H1 (cell line): ENCODE results near the gene ABL2. TPM values are rescaled to one million over a fixed set of nuclear protein-coding genes. Genes with fewer than 3 reads are reported as not detected.

ENCODE experiments used
- CTCF ChIA-PET: fragments of 300-600 bp; sonication (Branson Sonifier 250); formaldehyde crosslinking; loops from one replicate; lab custom pipeline; 2021; ENCODE audit not compliant: partially characterized antibody; lab: Charles Lee
- POLR2A ChIA-PET: fragments of 300-600 bp; sonication (Branson Sonifier 250); formaldehyde crosslinking; loops from one replicate; lab custom pipeline; 2021; ENCODE audit warnings: inconsistent platforms; ENCODE audit not compliant: partially characterized antibody; lab: Charles Lee
- DNase-seq, 2 experiments: peaks; one replicate each; pipeline versions ENCODE4 v3.0.0 to v3.0.0-alpha.2; 2010 to 2022; ENCODE audit warnings: low spot score in 2 of 2, low read depth in 1 of 2, mixed read lengths in 1 of 2
- FAIRE-seq: peaks from 2 replicates; lab custom pipeline; 2011; peaks lifted over from hg19 to GRCh38; lab: Jason Lieb, UNC
- H2AFZ ChIP-seq: 2 replicates; pipeline ENCODE4 v1.8.1; 2012; ENCODE audit warnings: low read length, inconsistent platforms
- H2AK5ac ChIP-seq: 2 replicates; pipeline ENCODE4 v1.6.1; 2013; ENCODE audit warnings: low read depth, low read length
- H2BK120ac ChIP-seq: replicated peaks from 2 replicates; pipeline ENCODE3; 2013; ENCODE audit warnings: low read depth, low read length, inconsistent platforms
- H2BK12ac ChIP-seq: 2 replicates; pipeline ENCODE4 v1.6.1; 2013; ENCODE audit warnings: low read depth, low read length
- H2BK15ac ChIP-seq: 2 replicates; pipeline ENCODE4 v1.6.1; 2013; ENCODE audit warnings: low read length
- H2BK20ac ChIP-seq: 2 replicates; pipeline ENCODE4 v1.6.1; 2013; ENCODE audit warnings: low read length
- H2BK5ac ChIP-seq: 2 replicates; pipeline ENCODE4 v1.6.1; 2013; ENCODE audit warnings: low read depth, low read length
- H3K14ac ChIP-seq: 2 replicates; pipeline ENCODE4 v1.6.1; 2013; ENCODE audit warnings: inconsistent platforms; ENCODE audit not compliant: insufficient read length
- H3K18ac ChIP-seq: 2 replicates; pipeline ENCODE4 v1.6.1; 2013; ENCODE audit warnings: low read length; ENCODE audit errors: extremely low read depth
- H3K23ac ChIP-seq: 2 replicates; pipeline ENCODE4 v1.6.1; 2013; ENCODE audit warnings: inconsistent platforms; ENCODE audit not compliant: insufficient read length
- H3K23me2 ChIP-seq: 2 replicates; pipeline ENCODE4 v1.6.1; 2013; ENCODE audit warnings: low read depth, low read length
- H3K27ac ChIP-seq: 2 replicates; pipeline ENCODE4 v1.6.1; 2011; ENCODE audit warnings: low read depth, low read length, inconsistent platforms
- H3K27me3 ChIP-seq, 4 experiments: replicated peaks in 1 of 4; 1 replicate in 1 of 4; 2 replicates in 3 of 4; pipeline versions ENCODE4 v1.6.1 to v1.8.1; 2011 to 2013; ENCODE audit warnings: low read length in 3 of 4, mild to moderate bottlenecking in 3 of 4, inconsistent platforms in 2 of 4, mixed read lengths in 2 of 4, moderate library complexity in 1 of 4; ENCODE audit not compliant: control insufficient read depth in 3 of 4, insufficient read depth in 3 of 4; ENCODE audit errors: extremely low read depth in 1 of 4
- H3K36me3 ChIP-seq, 4 experiments: 2 replicates each; pipeline versions ENCODE4 v1.6.1 to v1.8.1; 2011 to 2013; ENCODE audit warnings: mild to moderate bottlenecking in 4 of 4, low read length in 3 of 4, moderate library complexity in 2 of 4, control low read depth in 1 of 4, inconsistent platforms in 1 of 4; ENCODE audit not compliant: insufficient read depth in 4 of 4, control insufficient read depth in 2 of 4
- H3K4ac ChIP-seq: replicated peaks from 2 replicates; pipeline ENCODE3; 2013; ENCODE audit warnings: low read length, low read depth, mixed read lengths, inconsistent platforms; ENCODE audit not compliant: insufficient read length
- H3K4me1 ChIP-seq, 4 experiments: replicated peaks in 1 of 4; 1 replicate in 1 of 4; 2 replicates in 3 of 4; pipeline versions ENCODE4 v1.6.1 to v1.8.1; 2011 to 2013; ENCODE audit warnings: low read length in 3 of 4, inconsistent platforms in 2 of 4, mixed read lengths in 1 of 4; ENCODE audit not compliant: insufficient read depth in 4 of 4, control insufficient read depth in 3 of 4
- H3K4me2 ChIP-seq, 2 experiments: 2 replicates each; pipeline versions ENCODE4 v1.6.1 to v1.8.1; 2011 to 2013; ENCODE audit warnings: low read depth in 2 of 2, low read length in 2 of 2, control low read depth in 1 of 2, inconsistent platforms in 1 of 2, mild to moderate bottlenecking in 1 of 2; ENCODE audit not compliant: insufficient read depth in 1 of 2
- H3K4me3 ChIP-seq, 4 experiments: fragments of 200-600, 300-600 bp in 1 of 4; sonication (generic), shearing (Covaris generic), sonication (Bioruptor Twin) in 1 of 4; 2 replicates each; pipeline versions ENCODE4 v1.5.1 to v1.8.1; 2011 to 2016; ENCODE audit warnings: low read length in 4 of 4, low read depth in 3 of 4, control low read depth in 2 of 4, inconsistent platforms in 2 of 4, mild to moderate bottlenecking in 2 of 4, mixed read lengths in 1 of 4, moderate library complexity in 1 of 4; ENCODE audit not compliant: insufficient read depth in 2 of 4; ENCODE audit errors: extremely low read depth in 1 of 4
- H3K56ac ChIP-seq: replicated peaks from 2 replicates; pipeline ENCODE3; 2013; ENCODE audit warnings: low read depth, mild to moderate bottlenecking, mixed read lengths, low read length, inconsistent platforms; ENCODE audit not compliant: insufficient read length
- H3K79me1 ChIP-seq: 2 replicates; pipeline ENCODE4 v1.6.1; 2013; ENCODE audit warnings: low read depth, low read length, control low read depth
- H3K79me2 ChIP-seq, 2 experiments: 2 replicates each; pipeline versions ENCODE4 v1.6.1 to v1.8.1; 2012 to 2013; ENCODE audit warnings: low read length in 2 of 2, mild to moderate bottlenecking in 2 of 2, inconsistent platforms in 1 of 2; ENCODE audit not compliant: insufficient read depth in 2 of 2, control insufficient read depth in 1 of 2
- H3K9ac ChIP-seq, 4 experiments: replicated peaks in 1 of 4; 1 replicate in 1 of 4; 2 replicates in 3 of 4; pipeline versions ENCODE4 v1.6.1 to v1.8.1; 2011 to 2013; ENCODE audit warnings: low read depth in 3 of 4, low read length in 3 of 4, control low read depth in 2 of 4, mild to moderate bottlenecking in 2 of 4, moderate library complexity in 2 of 4, inconsistent platforms in 1 of 4; ENCODE audit errors: extremely low read depth in 1 of 4
- H3K9me3 ChIP-seq, 2 experiments: 2 replicates each; pipeline versions ENCODE4 v1.6.1 to v1.8.1; 2012 to 2013; ENCODE audit warnings: mild to moderate bottlenecking in 2 of 2, moderate library complexity in 2 of 2, control low read depth in 1 of 2, inconsistent platforms in 1 of 2, low read depth in 1 of 2, low read length in 1 of 2, mixed read lengths in 1 of 2; ENCODE audit not compliant: insufficient read depth in 2 of 2
- H4K20me1 ChIP-seq, 2 experiments: replicated peaks in 1 of 2; 2 replicates each; pipeline versions ENCODE3 to v1.8.1; 2011 to 2013; ENCODE audit warnings: inconsistent platforms in 2 of 2, low read length in 2 of 2, mild to moderate bottlenecking in 1 of 2; ENCODE audit not compliant: insufficient read depth in 2 of 2, control insufficient read depth in 1 of 2
- H4K5ac ChIP-seq: 2 replicates; pipeline ENCODE4 v1.6.1; 2013; ENCODE audit warnings: low read length, low read depth, mixed read lengths, inconsistent platforms; ENCODE audit not compliant: insufficient read length
- H4K8ac ChIP-seq: 2 replicates; pipeline ENCODE4 v1.8.0; 2013; ENCODE audit warnings: mild to moderate bottlenecking, moderate library complexity, low read length, inconsistent platforms; ENCODE audit not compliant: insufficient read depth; ENCODE audit errors: extremely low read depth
- H4K91ac ChIP-seq: replicated peaks from 2 replicates; pipeline ENCODE3; 2013; ENCODE audit warnings: low read length, mixed read lengths, inconsistent platforms; ENCODE audit not compliant: insufficient read length
- BCL11A ChIP-seq, 2 experiments: IDR thresholded peaks; one replicate each; pipeline ENCODE4 v1.6.1; 2011; ENCODE audit warnings: low read depth in 2 of 2, low read length in 2 of 2, mild to moderate bottlenecking in 2 of 2
- SIX5 ChIP-seq: IDR thresholded peaks from 2 replicates; pipeline ENCODE4 v1.6.1; 2011; ENCODE audit warnings: mild to moderate bottlenecking, low read depth, low read length
- TAF7 ChIP-seq: optimal IDR thresholded peaks from 2 replicates; pipeline ENCODE3; 2011; ENCODE audit warnings: low read depth, mild to moderate bottlenecking, inconsistent platforms, low read length, moderate library complexity, borderline replicate concordance
- WGBS, 2 experiments: shearing (Covaris generic) in 1 of 2; methylation state at CpG; one replicate each; pipeline versions ENCODE4 v1.1.6 to v1.1.7; 2013 to 2015; ENCODE audit warnings: low lambda C conversion rate in 2 of 2, mixed read lengths in 2 of 2, inconsistent platforms in 1 of 2, low coverage in 1 of 2, missing lambda C conversion rate in 1 of 2; ENCODE audit not compliant: insufficient replicate concordance in 2 of 2, insufficient coverage in 1 of 2, insufficient read length in 1 of 2; ENCODE audit errors: extremely low coverage in 1 of 2, missing lambda C conversion rate in 1 of 2; 5-methylcytosine and 5-hydroxymethylcytosine counted together
- polyA plus RNA-seq, 7 experiments: library from polyadenylated mRNA; depleted of rRNA in 3 of 7; stranded (reverse) in 5 of 7; unstranded in 2 of 7; fragments of >200 nt in 5 of 7; fragments of 200-250 nt in 2 of 7; gene quantifications; 1 replicate in 5 of 7; 2 replicates in 1 of 7; 4 replicates in 1 of 7; pipeline versions ENCODE4 v1.2.1 to v1.2.3, GENCODE V29; 2011 to 2013; ENCODE audit warnings: missing spikeins in 2 of 7, mixed read lengths in 2 of 7
- total RNA-seq: library from RNA; stranded (reverse); fragmentation: NEBNext Ultra II Directional; extraction: Animal tissue kit (Norgen Biotek cat#: 25700); gene quantifications from 2 replicates; pipeline ENCODE4 v1.2.1, GENCODE V29; 2021

Gene ABL2
- total and polyA plus RNA-seq, 2 of the 8 experiments (the other 6 are each of a cell fraction or from before 2014, with no cell fraction given) = 4.5 to 19.1 TPM

DNA sequence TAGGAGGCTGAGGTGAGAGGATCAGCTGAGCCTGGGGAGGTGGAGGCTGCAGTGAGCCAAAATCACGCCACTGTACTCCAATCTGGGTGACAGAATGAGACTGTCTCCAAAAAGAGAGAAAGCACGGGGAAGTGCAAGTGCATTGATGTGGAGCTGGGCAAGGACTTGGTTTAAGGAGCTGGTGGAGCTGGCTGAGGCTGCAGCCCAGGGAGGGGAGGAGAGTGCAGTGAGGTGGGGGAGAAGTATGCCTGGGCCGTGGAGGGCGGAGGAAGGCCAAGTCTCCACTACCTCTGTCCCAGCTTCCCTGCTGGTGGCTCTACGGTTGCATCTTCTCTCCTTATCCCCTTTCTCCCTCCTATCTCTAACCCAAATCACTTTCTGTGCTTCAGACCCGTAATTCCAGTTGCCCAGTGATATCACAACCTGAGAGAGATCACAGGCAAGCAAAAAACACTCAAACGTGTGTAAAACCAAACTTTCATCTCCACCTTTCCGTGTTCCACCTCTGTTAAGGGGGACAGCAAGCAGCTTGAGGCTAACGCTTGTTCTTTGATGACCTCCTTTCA lies 136.5 kb downstream of the ABL2 start:
- Histone ChIP-seq H4K91ac (no peak overlapping the region), H4K8ac (no peak overlapping the region), H2BK20ac (no peak overlapping the region), H3K4ac (no peak overlapping the region), H3K4me3 (no peak overlapping the region), H2BK15ac (no peak overlapping the region), H3K36me3 (peaks cover 9 to 42% (median 30%) of the 10 kb centered on the region in 4 experiments), H3K14ac (no peak overlapping the region), H4K5ac (no peak overlapping the region), H2BK120ac (no peak overlapping the region), H3K27ac (no peak overlapping the region), H3K9me3 (no peaks in the 10 kb centered on the region), H3K18ac (no peak overlapping the region), H3K56ac (no peak overlapping the region), H3K4me1 (peaks cover 0 to 7% (median 4%) of the 10 kb centered on the region in 4 experiments; a peak in 3 of 7 replicates), H3K9ac (no peak overlapping the region), H3K4me2 (no peak overlapping the region), H3K23me2 (no peaks in the 10 kb centered on the region), H2AK5ac (no peak overlapping the region), H3K79me1 (peaks cover 8% of the 10 kb centered on the region; the same call in 1 of the 2 replicates), H2BK5ac (no peak overlapping the region), H3K79me2 (peaks cover 0 to 17% of the 10 kb centered on the region in 2 experiments; a peak in 1 of 4 replicates), H4K20me1 (peaks cover 5 to 7% of the 10 kb centered on the region in 2 experiments), H2BK12ac (no peak overlapping the region), H2AFZ (no peak overlapping the region), H3K23ac (no peak overlapping the region), H3K27me3 (no peaks in the 10 kb centered on the region)
- TF ChIP-seq BCL11A (IDR thresholded peaks at IDR 0.05; ENCODE audit: low read depth in 2 of 2, low read length in 2 of 2) = no peak
- TF ChIP-seq SIX5 = no peak
- TF ChIP-seq TAF7 = no peak
- ChIA-PET POLR2A (interaction anchor here (1.4 kb wide), 1 partner anchor 15 kb away, joined by 3 read pairs; no protein-coding TSS in a partner anchor), CTCF (interaction anchor here (0.9 to 2.0 kb wide), 4 partner anchors 10 to 775 kb away, joined by 3 to 5 read pairs (median 4); no protein-coding TSS in a partner anchor)
- DNase-seq = no peak
- FAIRE-seq = no peak
- 89% methylated on average over 9 of the region's 9 CpGs; no CpG with 5 or more reads in 1 of the 2 experiments for WGBS, 2 experiments
